Endothelial cell of umbilical vein (primary cell): ENCODE data around the gene RBKS. TPM values are rescaled to one million over a fixed set of nuclear protein-coding genes. Genes with fewer than 3 reads are reported as not detected.

ENCODE experiments used
- BruUV-seq: library from RNA; stranded (reverse); fragments of 400-500 nt; replicated peaks from 2 replicates; lab custom pipeline; 2021; lab: Mats Ljungman, UMichigan
- CTCF ChIA-PET: fragments of 300-600, 350-600 bp; sonication (Branson Sonifier 250); formaldehyde crosslinking; loops from one replicate; lab custom pipeline; 2021; ENCODE audit warnings: antibody characterized with exemption, inconsistent platforms; lab: Charles Lee
- POLR2A ChIA-PET: fragments of 300-600, 350-600 bp; sonication (Branson Sonifier 250); formaldehyde crosslinking; loops from one replicate; lab custom pipeline; 2021; ENCODE audit warnings: antibody characterized with exemption, inconsistent platforms; lab: Charles Lee
- DNase-seq: peaks from one replicate; pipeline ENCODE4 v3.0.0-alpha.2; 2011; ENCODE audit warnings: low read depth, low spot score
- FAIRE-seq: peaks from 2 replicates; lab custom pipeline; 2011; peaks lifted over from hg19 to GRCh38; lab: Jason Lieb, UNC
- H2AFZ ChIP-seq: 2 replicates; pipeline ENCODE4 v1.6.0; 2012; ENCODE audit warnings: low read depth, low read length, control low read depth, inconsistent platforms
- H3K27ac ChIP-seq: 2 replicates; pipeline ENCODE4 v1.5.1; 2011; ENCODE audit warnings: low read depth, mild to moderate bottlenecking, control low read depth, low read length, moderate library complexity; ENCODE audit not compliant: insufficient read depth
- H3K27me3 ChIP-seq, 2 experiments: 2 replicates each; pipeline versions ENCODE4 v1.6.0 to v1.6.1; 2011; ENCODE audit warnings: low read length in 2 of 2, mixed read lengths in 1 of 2; ENCODE audit not compliant: control insufficient read depth in 2 of 2, insufficient read depth in 2 of 2
- H3K36me3 ChIP-seq, 2 experiments: 2 replicates in 1 of 2; 3 replicates in 1 of 2; pipeline ENCODE4 v1.5.1; 2011; ENCODE audit warnings: low read length in 2 of 2, mild to moderate bottlenecking in 1 of 2, moderate library complexity in 1 of 2; ENCODE audit not compliant: control insufficient read depth in 2 of 2, insufficient read depth in 2 of 2; ENCODE audit errors: extremely low read depth in 1 of 2
- H3K4me1 ChIP-seq: 3 replicates; pipeline ENCODE4 v1.5.1; 2011; ENCODE audit warnings: mild to moderate bottlenecking, low read length; ENCODE audit not compliant: control insufficient read depth, insufficient read depth; ENCODE audit errors: extremely low read depth
- H3K4me2 ChIP-seq: 2 replicates; pipeline ENCODE4 v1.6.1; 2011; ENCODE audit warnings: low read length, control low read depth, mixed read lengths; ENCODE audit not compliant: insufficient read depth
- H3K4me3 ChIP-seq, 3 experiments: fragments of 200-600 bp in 1 of 3; sonication (generic), shearing (Covaris generic) in 1 of 3; replicated peaks in 1 of 3; 2 replicates each; pipeline ENCODE4 v1.5.1; 2011 to 2016; ENCODE audit warnings: control low read depth in 3 of 3, low read length in 3 of 3, mild to moderate bottlenecking in 2 of 3, inconsistent platforms in 1 of 3, low read depth in 1 of 3, moderate library complexity in 1 of 3; ENCODE audit not compliant: insufficient read depth in 1 of 3
- H3K79me2 ChIP-seq: 2 replicates; pipeline ENCODE4 v1.6.0; 2012; ENCODE audit warnings: low read length, inconsistent platforms; ENCODE audit not compliant: control insufficient read depth, insufficient read depth
- H3K9ac ChIP-seq: replicated peaks from 2 replicates; pipeline ENCODE3; 2011; ENCODE audit warnings: low read length, control low read depth; ENCODE audit not compliant: insufficient read depth; ENCODE audit errors: extremely low read depth
- H3K9me1 ChIP-seq: replicated peaks from 3 replicates; pipeline ENCODE4 v1.6.0; 2011; ENCODE audit warnings: mild to moderate bottlenecking, low read length; ENCODE audit not compliant: control insufficient read depth, insufficient read depth; ENCODE audit errors: extremely low read depth
- H3K9me3 ChIP-seq: replicated peaks from 2 replicates; pipeline ENCODE4 v1.5.1; 2012; ENCODE audit warnings: low read length, inconsistent platforms; ENCODE audit not compliant: control insufficient read depth, insufficient read depth
- H4K20me1 ChIP-seq: replicated peaks from 2 replicates; pipeline ENCODE3; 2011; ENCODE audit warnings: mild to moderate bottlenecking, low read length; ENCODE audit not compliant: control insufficient read depth, insufficient read depth; ENCODE audit errors: extremely low read depth
- EZH2 ChIP-seq: IDR thresholded peaks from 2 replicates; pipeline ENCODE4 v1.6.1; 2012; ENCODE audit warnings: borderline replicate concordance, low read depth, mild to moderate bottlenecking, moderate library complexity, low read length, inconsistent platforms; ENCODE audit not compliant: severe bottlenecking
- FOS ChIP-seq: IDR thresholded peaks from 2 replicates; pipeline ENCODE4 v1.6.1; 2011; ENCODE audit warnings: mild to moderate bottlenecking, low read length, moderate library complexity, borderline replicate concordance; ENCODE audit not compliant: insufficient read depth
- GATA2 ChIP-seq: IDR thresholded peaks from 2 replicates; pipeline ENCODE4 v1.7.0; 2011; ENCODE audit warnings: low read depth, mild to moderate bottlenecking, moderate library complexity, mixed read lengths, low read length; ENCODE audit not compliant: insufficient read length, insufficient read depth
- JUN ChIP-seq: IDR thresholded peaks from 2 replicates; pipeline ENCODE4 v1.6.1; 2011; ENCODE audit warnings: borderline replicate concordance, low read depth; ENCODE audit not compliant: insufficient read length, insufficient read depth
- MYC ChIP-seq: IDR thresholded peaks from one replicate; pipeline ENCODE4 v1.6.1; 2011; ENCODE audit warnings: mild to moderate bottlenecking, low read depth, low read length
- POLR2A ChIP-seq: IDR thresholded peaks from 2 replicates; pipeline ENCODE4 v1.6.1; 2012; ENCODE audit warnings: low read depth, mild to moderate bottlenecking, control low read depth, low read length
- POLR2AphosphoS5 ChIP-seq: IDR thresholded peaks from 2 replicates; pipeline ENCODE4 v1.6.1; 2012; ENCODE audit warnings: low read depth, mild to moderate bottlenecking, control low read depth, low read length, moderate library complexity; ENCODE audit not compliant: insufficient read depth
- dilution Hi-C: fragments of 300-500 bp; cut with MboI; formaldehyde crosslinking; loops from one replicate; pipeline ENCODE4 v1.15.0; 2019; ENCODE audit warnings: low sequenced_read_pairs; ENCODE audit not compliant: extremely low pct_ligation_motif_present
- intact Hi-C: fragments of 100-400 bp; cut with micrococcal nuclease; formaldehyde crosslinking; loops from one replicate; pipeline ENCODE4 v1.10.0; 2022
- polyA plus RNA-seq, 4 experiments: library from polyadenylated mRNA; depleted of rRNA in 3 of 4; stranded (reverse) in 3 of 4; unstranded in 1 of 4; fragments of >200 nt; gene quantifications; 2 replicates each; pipeline versions ENCODE4 v1.2.1 to v1.2.3, GENCODE V29; 2011 to 2012; ENCODE audit warnings: missing spikeins in 1 of 4
- total RNA-seq: library from RNA; stranded (reverse); gene quantifications from 2 replicates; pipeline ENCODE4 v1.2.3, GENCODE V29; 2021
- TF ChIP-seq, protein P1 (sequence below): IDR thresholded peaks from 2 replicates; pipeline ENCODE4 v1.6.1; 2011; ENCODE audit not compliant: insufficient read depth, insufficient read length
- TF ChIP-seq, protein P2 (sequence below), 2 donors: IDR thresholded peaks; 1 replicate in 1 of 2; 2 replicates in 1 of 2; pipeline ENCODE4 v1.5.1; 2011; ENCODE audit warnings: low read length in 2 of 2, mild to moderate bottlenecking in 2 of 2, moderate library complexity in 2 of 2, control low read depth in 1 of 2, inconsistent platforms in 1 of 2, low read depth in 1 of 2; ENCODE audit not compliant: insufficient read depth in 1 of 2; ENCODE audit errors: extremely low read depth in 1 of 2

RBKS gene
- total and polyA plus RNA-seq, 2 donors (not counting 3 experiments of a cell fraction or from before 2014, with no cell fraction given): 0.64 to 1.8 TPM

DNA sequence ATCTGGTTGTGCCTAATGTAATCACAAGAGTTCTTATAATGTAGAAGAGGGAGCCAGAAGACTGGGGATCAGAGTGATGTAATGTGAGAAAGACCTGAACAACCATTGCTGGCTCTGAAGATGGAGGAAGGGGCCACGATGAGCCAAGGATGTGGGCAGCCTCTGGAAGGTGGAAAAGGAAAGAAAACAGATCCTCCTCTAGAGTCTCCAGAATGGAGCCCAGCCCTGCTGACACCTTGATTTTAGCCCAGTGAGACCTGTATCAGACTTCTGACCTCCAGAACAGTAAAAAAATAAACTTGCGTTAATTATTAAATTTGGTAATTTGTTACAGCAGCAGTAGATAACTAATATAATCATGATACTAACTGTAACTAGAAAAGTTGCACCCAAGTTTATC lies 3.1 kb downstream of the RBKS start:
- Histone ChIP-seq H3K36me3 (no peaks in the 10 kb centered on the region), H3K79me2 (no peaks in the 10 kb centered on the region), H4K20me1 (no peaks in the 10 kb centered on the region), H3K9me3 (no peaks in the 10 kb centered on the region), H3K9ac (no peak overlapping the region), H3K27ac (no peak overlapping the region), H3K27me3 (no peaks in the 10 kb centered on the region), H3K4me3 (no peak overlapping the region), H3K4me2 (no peak overlapping the region), H3K4me1 (peaks cover 29% of the 10 kb centered on the region), H2AFZ (no peak overlapping the region), H3K9me1 (no peaks in the 10 kb centered on the region)
- TF ChIP-seq MYC (no peak), EZH2 (no peak), POLR2A (no peak), POLR2AphosphoS5 (no peak), FOS (no peak), JUN (no peak), GATA2 (no peak)
- TF ChIP-seq, protein P1, sequence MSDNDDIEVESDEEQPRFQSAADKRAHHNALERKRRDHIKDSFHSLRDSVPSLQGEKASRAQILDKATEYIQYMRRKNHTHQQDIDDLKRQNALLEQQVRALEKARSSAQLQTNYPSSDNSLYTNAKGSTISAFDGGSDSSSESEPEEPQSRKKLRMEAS: no peak
- TF ChIP-seq, protein P2, sequence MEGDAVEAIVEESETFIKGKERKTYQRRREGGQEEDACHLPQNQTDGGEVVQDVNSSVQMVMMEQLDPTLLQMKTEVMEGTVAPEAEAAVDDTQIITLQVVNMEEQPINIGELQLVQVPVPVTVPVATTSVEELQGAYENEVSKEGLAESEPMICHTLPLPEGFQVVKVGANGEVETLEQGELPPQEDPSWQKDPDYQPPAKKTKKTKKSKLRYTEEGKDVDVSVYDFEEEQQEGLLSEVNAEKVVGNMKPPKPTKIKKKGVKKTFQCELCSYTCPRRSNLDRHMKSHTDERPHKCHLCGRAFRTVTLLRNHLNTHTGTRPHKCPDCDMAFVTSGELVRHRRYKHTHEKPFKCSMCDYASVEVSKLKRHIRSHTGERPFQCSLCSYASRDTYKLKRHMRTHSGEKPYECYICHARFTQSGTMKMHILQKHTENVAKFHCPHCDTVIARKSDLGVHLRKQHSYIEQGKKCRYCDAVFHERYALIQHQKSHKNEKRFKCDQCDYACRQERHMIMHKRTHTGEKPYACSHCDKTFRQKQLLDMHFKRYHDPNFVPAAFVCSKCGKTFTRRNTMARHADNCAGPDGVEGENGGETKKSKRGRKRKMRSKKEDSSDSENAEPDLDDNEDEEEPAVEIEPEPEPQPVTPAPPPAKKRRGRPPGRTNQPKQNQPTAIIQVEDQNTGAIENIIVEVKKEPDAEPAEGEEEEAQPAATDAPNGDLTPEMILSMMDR (IDR thresholded peaks at IDR 0.05; ENCODE audit: extremely low read depth in 1 of 2, insufficient read depth in 1 of 2, low read depth in 1 of 2, low read length in 2 of 2): no peak
- dilution Hi-C loops (no loop called here), intact Hi-C loops (no loop called here)
- ChIA-PET CTCF (interaction anchor here (0.9 kb wide), 1 partner anchor 504 kb away, joined by 3 read pairs; no protein-coding TSS in a partner anchor), POLR2A (no interaction called here)
- DNase-seq: no peak
- no TSS peak for BruUV-seq
- FAIRE-seq: no peak
